Activated T-cell treated with anti-CD3 and anti-CD28 coated beads, Interleukin-2, amount 50 U/mL, for 48 hours (primary cell): Measurements from ENCODE around the gene MYH9.

Experiments
- DNase-seq, 2 experiments: peaks; one replicate each; pipeline ENCODE4 v3.0.0-alpha.2; 2020

MYH9 gene

DNA sequence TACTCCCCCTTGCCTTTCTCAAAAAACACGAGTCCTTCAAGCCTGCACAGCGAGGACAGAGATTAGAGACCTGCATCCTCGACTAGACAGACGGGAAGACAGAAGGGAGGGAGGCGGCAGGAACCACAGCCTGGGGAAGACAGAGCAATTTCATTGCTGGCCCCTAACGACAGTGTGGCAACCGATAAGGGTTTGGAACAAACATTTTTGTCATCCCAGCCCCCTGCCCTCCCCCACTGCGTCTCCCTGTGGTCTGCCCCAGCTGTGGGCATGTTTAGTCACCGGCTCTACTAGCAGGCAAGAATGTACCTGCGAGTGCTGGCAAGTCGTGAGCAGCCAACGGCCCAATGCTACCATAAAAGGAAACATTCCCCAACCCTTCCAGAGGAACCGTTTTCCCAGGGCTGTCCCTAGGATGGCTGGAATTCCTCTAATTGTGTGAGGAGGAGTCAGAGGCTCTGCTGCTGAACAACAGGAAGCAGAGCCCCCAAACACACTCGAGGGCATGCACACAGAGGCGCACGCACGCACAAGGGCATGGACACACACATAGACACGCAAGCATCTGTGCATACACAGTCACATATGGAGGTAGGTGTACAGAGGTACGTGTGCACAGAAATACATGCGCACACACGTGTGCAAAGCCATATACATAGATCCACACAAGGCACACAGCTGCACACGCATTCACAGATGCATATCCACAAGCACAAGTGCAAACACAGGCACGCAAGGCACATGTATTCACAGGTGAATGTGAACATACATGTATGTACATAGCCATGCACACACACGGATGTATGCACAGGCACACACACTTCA is 58.3 kb downstream of the MYH9 start:
- peak; percentile 88 to 90 for DNase-seq

DNA sequence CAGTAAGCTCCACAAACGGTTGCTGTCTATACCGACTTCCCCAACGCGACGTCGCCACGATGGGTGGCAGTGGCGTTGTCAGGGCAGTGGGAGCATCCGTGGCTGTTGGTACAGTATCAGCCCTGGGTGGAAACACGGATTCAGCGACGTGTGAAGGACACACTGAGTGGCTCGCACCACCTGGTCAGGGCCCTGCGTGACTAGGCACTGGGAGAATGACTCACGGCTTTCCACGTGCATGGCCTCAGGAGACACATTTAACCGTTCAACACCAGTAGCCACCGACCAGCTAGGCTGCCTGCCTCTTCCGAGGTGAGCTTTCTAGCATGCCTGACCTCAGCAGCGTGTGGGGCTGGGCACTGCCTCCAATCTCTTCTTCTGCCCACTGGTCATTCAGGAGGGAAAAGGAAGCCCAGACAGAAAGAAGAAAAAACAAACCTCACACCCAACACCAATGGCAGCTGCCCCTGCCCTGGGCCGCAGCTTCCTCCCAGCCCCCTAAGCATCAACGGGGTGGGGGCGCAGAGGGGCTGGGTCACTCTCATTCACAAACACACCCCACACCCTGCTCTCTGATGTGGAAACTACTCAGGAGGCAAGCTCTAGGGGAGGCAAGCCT is 59.0 kb downstream of the MYH9 start:
- DNase-seq: peak; percentile 72 to 73

DNA sequence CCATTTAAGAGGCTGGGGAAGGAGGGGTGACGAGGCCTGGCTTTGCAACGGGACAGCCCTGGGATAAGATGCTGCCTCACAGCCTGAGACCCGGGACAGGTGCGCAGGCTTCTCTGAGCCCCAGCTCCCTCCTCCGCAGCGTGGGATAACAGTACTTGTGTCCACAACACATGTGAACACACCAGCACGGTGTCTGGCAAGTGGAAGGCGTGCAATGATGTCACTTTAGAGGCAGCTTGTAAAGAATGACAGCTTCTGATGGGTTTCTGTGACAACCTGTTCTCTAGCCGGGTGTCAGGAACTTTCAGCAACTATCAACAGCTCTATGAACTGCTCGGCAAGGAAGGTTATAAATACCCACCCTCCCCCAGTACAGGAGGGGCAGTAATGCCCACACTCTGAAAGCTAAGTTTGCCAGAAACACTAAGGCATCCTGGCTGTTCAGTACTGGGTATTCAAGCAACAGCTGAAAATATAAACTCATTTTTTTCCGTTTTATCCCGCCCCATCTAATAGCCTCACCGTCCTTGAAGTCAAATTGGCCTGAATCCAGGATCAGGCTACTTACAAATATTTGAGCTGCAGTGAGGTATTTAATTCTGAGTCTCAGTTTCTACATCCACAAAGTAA is 59.7 kb downstream of the MYH9 start:
- no peak for DNase-seq

DNA sequence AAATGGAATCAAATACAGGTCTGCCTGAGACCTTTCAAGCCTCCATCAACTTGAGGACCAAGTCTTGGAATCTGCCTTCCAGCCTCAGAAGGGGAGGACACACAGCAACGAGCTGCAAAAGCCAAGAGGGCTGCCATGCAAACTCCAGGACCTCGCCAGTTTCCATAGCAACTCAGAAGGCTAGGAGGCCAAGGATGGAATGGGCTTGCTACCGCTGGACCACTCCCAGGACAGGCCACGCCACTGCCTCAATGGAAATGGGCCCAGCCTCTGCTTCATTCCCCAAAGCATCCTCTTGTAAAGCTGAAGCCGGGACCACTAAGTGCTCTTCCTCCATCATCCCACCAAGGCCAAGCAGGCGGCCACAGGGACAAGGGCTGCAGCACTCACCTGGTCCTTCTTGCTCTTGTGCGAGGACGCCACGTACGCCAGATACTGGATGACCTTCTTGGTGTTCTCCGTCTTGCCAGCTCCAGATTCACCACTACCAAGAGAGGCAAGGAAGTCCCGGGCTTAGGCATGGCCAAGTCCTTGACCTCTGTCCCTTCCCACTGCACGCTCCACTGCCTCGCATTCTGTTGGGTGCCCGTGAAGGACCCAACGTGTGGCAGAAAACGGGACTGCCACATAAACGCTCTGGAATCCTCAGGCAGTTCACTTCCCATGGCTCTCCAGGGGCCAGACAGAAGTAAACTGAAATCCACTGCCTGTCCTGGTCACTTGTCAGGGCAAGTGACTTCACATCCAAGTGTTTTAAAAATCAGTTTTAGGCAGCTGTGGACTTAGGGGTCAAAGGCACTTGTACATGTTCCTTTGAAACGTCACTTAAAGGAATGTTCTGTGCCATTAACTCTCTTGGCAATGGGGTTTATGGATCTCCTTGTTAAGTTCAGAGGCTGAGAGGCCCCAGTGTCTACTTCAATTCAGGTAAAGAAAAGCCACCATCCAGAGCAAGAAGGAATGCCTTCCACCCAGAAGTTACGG is 61.3 kb downstream of the MYH9 start:
- no peak for DNase-seq

DNA sequence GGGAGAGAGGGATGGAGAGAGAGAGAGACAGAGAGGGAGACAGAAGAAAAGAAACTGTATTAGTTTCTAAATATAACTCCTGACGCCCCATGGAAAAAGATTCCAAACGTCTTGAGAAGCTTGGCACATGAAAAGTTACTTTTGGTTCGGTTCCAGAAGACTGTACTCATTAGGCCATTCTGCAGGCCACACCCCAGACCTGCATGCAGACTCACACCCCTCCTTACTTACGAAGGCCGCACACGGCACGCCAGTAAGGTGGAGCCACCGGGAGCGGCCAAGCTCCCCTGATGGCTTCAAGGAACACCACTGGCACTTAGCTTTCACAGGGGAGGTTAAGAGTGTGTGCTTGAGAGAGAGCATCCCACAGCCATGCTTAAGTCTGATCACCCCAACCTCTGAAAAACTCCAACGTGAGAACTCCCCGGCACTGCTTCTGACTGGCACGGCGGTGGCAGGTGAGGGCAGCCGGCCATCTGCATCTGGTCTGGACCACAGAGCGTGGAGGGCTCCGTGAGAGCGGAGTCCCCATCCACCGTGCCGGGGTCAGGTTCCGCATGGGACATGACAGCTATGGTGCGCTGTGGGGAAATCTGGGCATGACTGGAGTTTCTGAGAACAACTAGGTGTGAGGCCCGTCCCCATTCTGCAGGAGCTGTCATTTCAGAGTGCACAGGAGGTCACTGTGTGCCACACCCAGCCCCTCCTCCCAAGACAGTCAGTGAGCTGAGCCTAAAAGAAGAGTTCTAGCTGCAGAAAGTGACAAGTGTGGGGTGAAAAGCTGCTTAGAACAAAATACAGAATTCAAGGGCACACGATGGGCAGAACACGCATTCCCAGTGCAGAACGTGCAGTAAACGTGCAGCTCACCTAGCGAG is 62.4 kb downstream of the MYH9 start:
- DNase-seq: no peak

DNA sequence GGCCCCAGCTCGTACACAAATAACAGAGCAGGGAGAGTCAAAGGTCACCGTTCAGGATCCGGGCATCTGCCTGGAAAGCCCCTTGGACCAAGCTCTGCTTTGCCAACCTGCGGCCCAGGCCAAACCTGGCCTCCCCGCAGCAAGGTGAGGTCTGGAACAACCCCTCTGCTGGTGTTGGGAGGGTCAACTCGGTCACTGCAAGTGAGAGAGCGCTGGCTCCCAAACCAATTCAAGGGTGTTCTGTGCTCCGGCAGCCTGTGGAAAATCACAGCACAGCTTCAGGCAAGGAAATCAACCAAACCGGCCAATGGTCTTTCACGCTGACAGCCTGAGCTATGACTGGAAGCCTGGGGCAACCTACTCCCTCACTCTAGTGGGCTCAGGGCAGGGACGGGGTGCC is 63.4 kb downstream of the MYH9 start:
- DNase-seq: no peak

DNA sequence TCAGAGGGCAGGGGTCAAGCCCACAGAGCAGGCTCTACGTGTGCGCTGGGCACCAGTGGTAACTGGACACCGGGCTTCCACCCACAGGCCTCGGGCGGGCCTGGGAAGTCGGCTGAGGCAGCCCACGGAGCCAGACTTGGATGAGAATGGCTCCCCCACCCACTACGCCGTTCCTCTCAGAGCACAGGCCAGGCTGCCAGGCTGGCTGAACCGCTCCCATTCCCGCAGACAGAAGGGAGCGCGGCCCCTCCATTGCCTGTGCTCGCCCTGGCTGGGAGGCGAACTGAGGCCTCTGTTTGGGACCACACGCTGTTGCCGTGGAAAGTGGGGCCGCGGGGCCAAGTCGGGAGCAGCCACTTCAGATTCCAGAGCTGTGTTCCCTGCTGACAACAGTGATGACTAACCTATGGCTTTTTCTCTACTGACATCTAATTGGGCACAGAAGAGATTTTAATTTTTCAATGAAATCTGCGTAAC is 63.9 kb downstream of the MYH9 start:
- DNase-seq: no peak

DNA sequence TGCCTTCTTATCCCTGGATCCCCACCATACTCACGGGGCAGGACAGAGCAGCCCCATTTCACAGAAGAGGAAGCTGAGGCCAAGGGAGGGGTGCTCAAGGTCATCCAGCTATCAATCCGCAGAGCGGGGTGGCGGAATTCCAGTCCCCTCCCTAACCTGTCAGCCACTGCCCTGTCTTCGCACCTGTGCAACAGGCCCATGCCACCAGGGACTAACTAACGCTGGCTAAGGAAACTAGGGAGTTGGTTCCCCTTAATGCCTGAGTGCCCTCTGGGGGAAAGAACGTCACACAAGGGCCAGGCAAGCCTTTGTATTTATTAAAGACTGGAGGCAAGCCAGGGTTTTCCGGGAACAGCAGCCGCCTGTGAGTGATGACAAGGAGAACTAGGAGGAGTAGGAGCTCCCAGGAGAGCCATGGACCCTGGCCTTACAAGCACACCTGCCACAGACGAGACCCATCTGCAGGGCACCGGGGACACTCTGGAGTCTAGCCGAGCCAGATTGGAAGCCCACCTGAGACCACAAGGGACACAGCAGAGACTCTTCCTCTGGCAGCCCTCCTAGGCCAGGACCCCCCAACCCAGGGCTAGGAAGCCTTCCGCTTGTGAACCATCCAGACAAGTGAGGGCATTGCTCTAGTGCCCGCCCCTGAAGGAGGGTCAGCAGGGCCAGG is 64.4 kb downstream of the MYH9 start:
- no peak for DNase-seq

DNA sequence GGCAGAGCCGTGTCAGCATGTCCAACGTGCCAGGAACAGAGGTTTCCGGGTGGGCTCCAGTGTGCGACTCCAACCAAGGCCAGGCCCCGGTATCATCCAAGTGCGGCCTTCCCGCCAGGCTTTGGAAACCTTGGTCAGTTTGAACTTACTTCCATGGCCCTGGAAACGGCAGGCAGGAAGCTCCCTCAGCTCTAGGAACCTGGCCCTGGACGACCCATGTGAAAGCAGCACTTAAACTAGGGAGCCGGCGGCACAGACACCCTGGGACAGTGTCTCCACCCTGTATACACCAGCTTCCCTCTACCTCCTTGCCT is 65.2 kb downstream of the MYH9 start:
- no peak for DNase-seq

DNA sequence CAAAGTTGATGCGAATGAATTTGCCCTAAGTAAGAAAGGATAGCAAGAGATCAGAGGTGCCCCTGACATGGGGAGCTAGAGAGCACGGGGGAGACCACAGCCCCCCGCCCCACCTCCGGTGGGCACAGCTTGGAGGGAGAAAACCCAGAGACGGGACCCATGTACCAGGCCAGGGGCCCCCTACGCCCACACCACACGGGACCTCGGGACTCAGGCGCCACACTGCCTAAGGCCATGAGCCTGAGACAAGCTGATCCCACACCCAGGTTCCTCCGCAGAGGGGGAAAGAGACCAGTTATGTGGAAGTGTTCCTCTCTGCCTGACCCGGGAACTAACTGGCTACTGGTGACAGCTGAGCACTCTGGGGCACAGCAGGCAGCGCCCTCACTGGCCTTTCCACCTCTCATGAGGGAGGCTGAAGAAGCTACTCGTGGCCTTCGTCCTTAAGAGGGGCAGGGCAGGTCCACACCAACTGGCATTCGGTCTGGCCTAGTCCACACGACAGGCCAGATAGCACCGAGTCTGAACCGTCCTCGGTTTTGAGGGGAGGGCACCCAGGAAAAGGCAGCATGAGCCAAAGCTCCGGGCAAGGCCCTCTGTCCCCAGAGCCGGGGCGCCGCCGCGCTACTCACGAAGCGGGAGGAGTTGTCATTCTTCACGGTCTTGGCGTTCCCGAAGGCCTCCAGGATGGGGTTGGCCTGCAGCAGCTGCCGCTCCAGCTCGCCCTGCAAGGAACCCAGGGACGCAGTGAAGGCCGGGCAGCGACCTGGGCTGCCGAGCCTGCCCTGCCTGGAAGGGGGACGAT is 65.8 kb downstream of the MYH9 start:
- no peak for DNase-seq

DNA sequence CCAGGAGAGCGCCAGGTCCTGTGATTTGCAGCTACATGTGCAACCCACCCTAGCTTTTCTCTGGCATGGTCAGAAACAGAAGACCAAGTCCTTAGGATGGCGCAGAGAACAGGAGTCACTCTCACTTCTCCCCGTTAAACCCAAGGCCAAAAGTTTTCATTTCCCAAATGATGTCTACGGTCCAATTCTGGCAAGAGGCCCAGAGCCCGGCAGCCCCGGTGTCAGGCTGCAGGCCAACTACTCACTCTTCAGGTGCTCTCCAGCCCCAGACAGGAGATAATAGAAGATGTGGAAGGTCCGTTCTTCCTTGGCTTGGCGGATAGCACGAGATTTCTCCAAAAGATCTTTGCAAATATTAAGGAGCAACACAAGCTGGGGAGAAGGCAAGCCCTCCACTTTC is 67.2 kb downstream of the MYH9 start:
- no peak for DNase-seq

DNA sequence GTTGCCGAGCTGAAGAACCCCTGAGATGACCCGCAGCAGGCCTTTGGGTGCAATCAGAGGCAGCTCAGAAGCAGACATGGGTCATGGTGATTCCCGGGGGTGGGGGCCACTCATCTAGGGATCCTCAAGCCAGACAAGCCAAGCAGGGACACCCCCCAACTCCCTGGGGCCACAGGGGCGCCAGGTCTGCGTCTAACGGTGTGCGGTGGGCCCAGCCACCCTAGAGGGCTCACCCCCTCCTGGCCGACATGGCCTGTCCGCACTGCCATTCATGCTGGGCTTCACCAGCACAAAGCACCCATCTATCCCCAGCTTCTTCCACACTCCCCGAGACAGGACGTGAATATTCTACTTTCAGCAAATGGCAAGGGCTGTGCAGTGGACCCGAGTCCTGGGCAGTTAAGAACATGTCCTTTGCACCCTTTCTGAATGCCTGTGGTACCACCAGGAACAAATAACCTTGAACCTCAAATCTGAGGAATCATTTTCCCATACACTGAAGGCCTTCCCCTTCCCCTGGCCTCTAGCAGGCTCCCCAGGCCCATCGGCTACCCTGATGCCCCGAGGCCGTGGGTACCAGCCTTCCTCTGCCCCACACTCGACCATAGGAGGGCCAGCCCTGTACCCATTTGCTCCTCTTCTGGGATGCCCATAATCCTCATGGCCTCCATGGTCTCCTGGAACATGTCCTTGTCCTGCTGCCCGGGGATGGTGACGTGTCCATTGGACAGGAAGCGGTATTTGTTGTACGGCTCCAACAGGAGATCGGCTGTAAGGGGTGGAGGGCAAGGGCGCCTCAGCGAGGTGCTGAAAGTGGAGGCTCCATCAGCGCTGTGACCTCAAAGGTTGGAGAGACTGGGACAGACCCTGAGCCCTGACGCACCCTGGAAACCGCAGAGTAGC is 67.9 kb downstream of the MYH9 start:
- no peak for DNase-seq

DNA sequence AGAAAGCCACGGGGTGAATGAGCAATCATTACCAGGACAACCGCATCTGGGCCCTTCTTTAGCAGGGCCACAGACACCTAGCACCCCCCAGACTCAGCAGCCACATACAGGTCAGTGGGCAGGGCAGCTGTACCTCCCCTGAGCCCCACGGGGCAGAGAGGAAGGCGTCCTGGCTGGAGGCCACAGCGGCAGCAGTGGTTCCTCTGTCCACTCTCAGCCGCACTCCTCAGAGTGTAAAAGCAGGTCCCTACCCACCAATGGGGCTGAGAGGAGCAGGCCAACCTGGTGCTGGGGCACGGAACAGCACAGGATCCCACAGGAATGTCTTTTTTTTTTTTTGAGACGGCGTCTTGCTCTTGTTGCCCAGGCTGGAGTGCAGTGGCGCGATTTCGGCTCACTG is 69.3 kb downstream of the MYH9 start:
- DNase-seq: no peak

DNA sequence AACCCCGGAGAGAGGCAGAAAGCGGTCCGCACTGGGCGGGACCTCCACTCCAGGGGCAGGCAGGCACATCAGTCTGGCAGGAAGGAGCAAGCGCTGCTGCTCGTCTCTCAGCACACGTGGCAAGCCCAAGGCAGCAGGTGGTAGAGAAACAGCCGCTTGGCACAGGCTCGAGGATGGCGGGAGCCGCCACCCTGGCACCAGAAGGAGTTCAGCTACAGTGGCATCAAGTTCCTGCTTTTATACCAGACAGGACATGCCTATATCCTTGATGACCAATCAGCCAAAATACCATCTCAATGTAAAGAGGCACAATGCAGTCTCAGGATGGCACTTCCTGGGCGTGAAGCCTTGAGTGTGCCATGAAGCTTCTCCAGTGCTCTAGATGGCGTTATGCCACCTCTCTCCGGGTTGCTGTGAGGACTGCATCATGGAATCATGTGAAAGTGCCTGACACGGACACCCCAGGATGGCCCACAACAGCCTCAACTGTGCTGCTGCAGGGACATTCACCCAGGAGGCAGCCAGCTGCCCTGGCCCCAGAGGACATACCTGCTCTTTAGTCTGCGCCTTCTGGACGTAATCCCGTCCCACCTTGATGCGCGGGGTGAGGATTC is 70.0 kb downstream of the MYH9 start:
- no peak for DNase-seq

DNA sequence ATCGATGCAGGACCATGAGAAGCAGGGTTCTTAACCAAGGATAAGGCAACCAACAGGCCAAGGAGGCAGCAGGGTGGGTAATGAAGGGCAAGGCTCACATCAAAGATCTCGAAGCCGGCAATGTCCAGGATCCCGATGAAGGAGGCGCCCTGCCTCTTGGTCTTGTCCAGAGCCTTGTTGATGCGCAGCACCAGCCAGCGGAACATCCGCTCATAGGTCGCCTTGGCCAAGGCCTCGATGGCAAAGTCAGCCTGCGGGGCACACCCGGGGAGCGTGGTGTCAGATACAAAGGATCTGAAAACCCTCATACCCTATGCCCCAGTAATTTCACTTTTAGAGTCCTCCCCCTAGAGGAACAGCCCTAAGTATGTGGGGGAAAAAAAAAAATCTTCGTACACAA is 71.3 kb downstream of the MYH9 start:
- DNase-seq: no peak

DNA sequence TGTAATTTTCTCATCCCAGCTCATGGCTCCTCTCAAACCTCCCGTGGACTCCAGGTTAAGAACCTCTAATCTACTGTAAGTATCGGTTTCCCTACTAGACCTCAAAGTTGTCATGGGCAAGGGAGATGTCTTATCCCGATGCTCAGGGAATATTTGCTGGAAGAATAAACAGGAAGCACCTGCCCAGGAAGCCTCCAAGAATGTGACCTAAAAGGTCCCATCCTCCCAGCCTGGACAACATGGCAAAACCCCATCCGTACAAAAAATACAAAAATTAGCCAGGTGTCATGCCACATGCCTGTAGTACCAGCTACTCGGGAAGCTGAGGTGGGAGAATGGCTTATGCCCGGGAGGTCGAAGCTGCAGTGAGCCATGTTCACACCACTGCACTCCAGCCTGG is 72.4 kb downstream of the MYH9 start:
- DNase-seq: no peak

DNA sequence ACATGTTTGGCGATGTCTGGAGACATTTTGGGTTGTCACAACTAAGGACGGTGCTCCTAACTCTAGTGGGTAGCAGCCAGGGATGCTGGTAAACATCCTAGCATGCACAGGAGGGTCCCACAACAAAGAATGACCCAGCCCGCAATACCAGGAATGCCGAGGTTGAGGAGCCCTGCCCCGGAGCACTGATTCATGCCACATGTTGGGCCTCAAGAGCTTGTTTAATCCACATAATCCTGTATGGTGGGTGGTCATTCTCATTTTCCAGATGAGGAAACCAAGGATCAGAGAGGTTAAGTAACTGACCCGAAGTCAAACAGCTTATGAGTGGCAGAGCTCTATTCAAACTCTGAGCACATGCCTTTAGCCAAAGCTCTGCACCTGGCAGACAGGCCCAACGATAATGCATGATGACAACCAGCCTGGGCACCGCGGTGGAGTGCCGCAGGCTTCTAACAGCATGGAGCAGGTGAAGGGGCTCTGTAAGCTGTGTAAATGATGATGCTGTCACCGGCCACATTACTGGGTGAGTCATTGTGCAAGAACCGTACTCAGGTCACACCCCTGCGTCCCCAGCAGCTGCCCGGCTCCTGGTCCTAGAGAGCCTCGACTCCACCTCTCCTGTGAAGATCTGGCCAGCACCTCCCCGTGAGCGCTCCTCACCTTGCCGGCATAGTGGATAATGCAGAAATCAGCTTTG is 76.2 kb downstream of the MYH9 start:
- DNase-seq: peak in 1 of 2 experiments; percentile 33

DNA sequence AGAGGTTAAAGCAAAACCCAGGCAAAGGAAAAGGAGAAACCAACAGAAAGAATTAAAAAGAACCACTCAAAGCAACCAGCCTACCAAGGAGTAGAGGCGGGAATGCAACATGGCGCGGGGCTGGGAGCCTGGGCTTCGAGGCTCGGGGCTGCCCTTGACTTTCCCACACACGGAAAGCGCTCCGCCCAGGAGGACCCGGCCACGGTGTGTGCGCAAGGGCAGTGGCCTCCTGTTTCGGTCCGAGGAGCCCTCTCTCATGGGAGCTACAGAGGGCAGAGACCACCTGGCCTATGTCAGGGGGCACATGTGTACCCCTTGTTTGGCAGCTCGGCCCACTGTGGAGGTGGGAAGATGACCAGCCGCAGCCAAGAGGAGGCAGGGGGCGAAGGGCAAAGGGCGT is 78.9 kb downstream of the MYH9 start:
- no peak for DNase-seq
